ENCODE results near the gene SMAP1.

Gene SMAP1

GRCh38 chr6:70693887-70694286 is 26.2 kb downstream of the SMAP1 start:
- peaks cover 5% of the 10 kb centered on the region; the same call in 1 of the 2 replicates for H3K9me3 ChIP-seq
- no peaks in the 10 kb centered on the region for H3K27me3 ChIP-seq (ENCODE audit: low read depth)
- H3K4me1 ChIP-seq: no peaks in the 10 kb centered on the region
- H3K36me3 ChIP-seq (replicated peaks): no peaks in the 10 kb centered on the region
- H3K4me3 ChIP-seq: no peak overlapping the region
- no peak for DNase-seq (ENCODE audit: low spot score in 2 of 2)
- in situ Hi-C loops (cut with MboI; ENCODE audit: low sequenced_read_pairs): loop anchor here (25.0 kb wide), 1 partner anchor 482 kb away; no protein-coding TSS in a partner anchor

- in situ Hi-C loops (cut with MboI; ENCODE audit: low sequenced_read_pairs): loop anchor here (25.0 kb wide), 1 partner anchor 482 kb away; no protein-coding TSS in a partner anchor
Observed at GRCh38 chr6:70694371-70694770, 26.7 kb downstream of the SMAP1 start.

DNA sequence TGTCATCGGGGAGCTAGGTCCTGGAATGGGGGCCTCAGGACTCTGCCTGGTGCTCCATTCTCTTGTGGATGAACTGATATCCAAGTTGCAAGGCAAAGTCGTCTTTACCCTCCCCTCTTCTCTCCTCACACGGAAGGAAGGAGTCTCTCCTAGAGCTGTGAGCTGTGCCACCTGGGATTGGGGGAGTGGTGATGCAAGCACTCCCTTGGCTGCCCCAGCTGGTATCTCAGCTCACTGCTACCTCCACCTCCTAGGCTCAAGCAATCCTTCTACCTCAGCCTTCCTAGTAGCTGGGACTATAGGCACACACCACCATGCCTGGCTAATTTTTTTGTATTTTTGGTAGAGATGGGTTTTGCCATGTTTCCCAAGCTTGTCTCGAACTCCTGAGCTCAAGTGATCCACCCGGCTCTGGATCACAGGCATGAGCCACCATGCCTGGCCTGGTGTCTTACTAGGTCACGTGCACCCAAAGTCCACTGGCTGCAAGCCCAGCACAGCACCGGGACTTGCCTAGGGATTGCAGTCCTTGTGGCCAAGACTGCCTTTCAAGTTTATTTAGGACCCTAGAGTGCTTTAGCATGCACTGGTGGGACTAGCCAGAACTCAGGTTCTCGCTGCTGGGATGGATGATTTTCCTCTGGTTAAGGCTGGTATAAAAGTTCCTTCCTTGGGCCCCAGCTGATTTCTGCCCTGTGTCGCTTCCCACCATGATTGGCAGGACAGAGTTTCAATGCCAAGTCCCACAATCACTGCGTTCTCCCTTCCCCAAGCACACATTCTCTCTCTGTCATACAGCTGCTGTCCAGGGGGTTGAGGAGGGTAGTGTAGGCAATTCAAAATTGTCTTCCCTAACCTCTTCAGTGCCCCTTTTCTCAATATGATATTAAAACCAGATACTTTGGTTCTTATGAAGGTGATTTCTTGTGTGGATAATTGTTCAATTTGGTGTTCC is 33.5 kb downstream of the SMAP1 start:
- no peak for DNase-seq (ENCODE audit: low spot score in 2 of 2)
- Histone ChIP-seq H3K4me3 (no peak overlapping the region), H3K9me3 (peaks cover 4% of the 10 kb centered on the region; the same call in 1 of the 2 replicates), H3K27me3 (ENCODE audit: low read depth) (no peaks in the 10 kb centered on the region), H3K36me3 (replicated peaks) (no peaks in the 10 kb centered on the region), H3K4me1 (no peaks in the 10 kb centered on the region; the same call in 1 of the 2 replicates)
- in situ Hi-C loops (cut with MboI; ENCODE audit: low sequenced_read_pairs): loop anchor here (10.0 kb wide), 1 partner anchor 314 kb away; no protein-coding TSS in a partner anchor

More at GRCh38 chr6:70694371-70694770, 26.7 kb downstream of the SMAP1 start:
- Histone ChIP-seq H3K9me3 (peaks cover 5% of the 10 kb centered on the region; the same call in 1 of the 2 replicates), H3K36me3 (replicated peaks) (no peaks in the 10 kb centered on the region), H3K4me1 (no peaks in the 10 kb centered on the region), H3K4me3 (no peak overlapping the region), H3K27me3 (ENCODE audit: low read depth) (no peaks in the 10 kb centered on the region)
- DNase-seq (ENCODE audit: low spot score in 2 of 2): no peak

DNA sequence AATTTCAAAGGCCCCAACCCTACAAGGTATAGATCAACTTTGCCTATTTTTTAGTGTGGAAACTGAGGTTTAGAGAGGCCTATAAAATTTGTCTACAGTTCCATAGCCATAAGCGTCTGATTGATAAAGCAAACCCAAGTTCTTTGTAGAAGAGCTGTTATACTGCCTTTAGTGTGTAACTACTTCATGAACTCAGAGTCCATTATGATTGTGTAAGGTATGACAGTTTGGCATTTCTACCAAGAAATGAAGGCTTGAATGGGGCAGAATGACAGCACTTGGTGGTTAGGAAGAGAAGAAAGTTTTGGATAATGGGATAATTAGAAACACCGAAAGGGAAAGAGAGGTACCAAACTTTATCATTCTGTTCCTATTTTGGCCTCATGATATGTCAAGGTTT is 38.1 kb downstream of the SMAP1 start:
- in situ Hi-C loops (cut with MboI; ENCODE audit: low sequenced_read_pairs): loop anchor here (5.0 to 10.0 kb wide), 2 partner anchors 182 to 309 kb away; no protein-coding TSS in a partner anchor
- Histone ChIP-seq H3K4me3 (no peak overlapping the region), H3K36me3 (replicated peaks) (no peaks in the 10 kb centered on the region), H3K9me3 (no peaks in the 10 kb centered on the region; the same call in 1 of the 2 replicates), H3K4me1 (peaks cover 8% of the 10 kb centered on the region), H3K27me3 (ENCODE audit: low read depth) (no peaks in the 10 kb centered on the region)
- DNase-seq (ENCODE audit: low spot score in 2 of 2): no peak

- H3K36me3 ChIP-seq (replicated peaks): no peaks in the 10 kb centered on the region
- no peak overlapping the region for H3K4me3 ChIP-seq
- peaks cover 8% of the 10 kb centered on the region for H3K4me1 ChIP-seq
- DNase-seq (ENCODE audit: low spot score in 2 of 2): peak; percentile 22 to 71
- no peaks in the 10 kb centered on the region for H3K27me3 ChIP-seq (ENCODE audit: low read depth)
- in situ Hi-C loops (cut with MboI; ENCODE audit: low sequenced_read_pairs): loop anchor here (5.0 to 10.0 kb wide), 2 partner anchors 181 to 308 kb away; no protein-coding TSS in a partner anchor
- H3K9me3 ChIP-seq: no peaks in the 10 kb centered on the region; the same call in 1 of the 2 replicates
Observed at GRCh38 chr6:70706491-70707123, 38.9 kb downstream of the SMAP1 start.

DNA sequence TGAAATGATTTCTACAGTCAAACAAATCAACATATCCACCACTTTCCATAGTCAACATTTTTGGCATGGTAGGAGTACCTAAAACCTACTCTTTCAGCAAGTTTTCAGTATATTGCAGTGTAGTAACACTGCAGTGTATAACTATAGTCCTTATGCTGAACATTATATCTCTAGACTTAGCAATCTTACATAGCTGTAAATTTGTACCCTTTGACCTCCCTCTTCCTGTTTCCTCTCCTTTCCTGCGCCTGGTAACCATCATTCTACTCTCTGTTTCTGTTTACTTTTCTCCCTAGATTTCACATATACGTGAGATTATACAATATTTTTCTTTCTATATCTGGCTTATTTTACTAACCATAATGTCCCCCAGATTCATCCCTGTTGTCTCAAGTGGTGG is 40.2 kb downstream of the SMAP1 start:
- Histone ChIP-seq H3K4me3 (no peak overlapping the region), H3K36me3 (replicated peaks) (no peaks in the 10 kb centered on the region), H3K9me3 (no peaks in the 10 kb centered on the region; the same call in 1 of the 2 replicates), H3K4me1 (peaks cover 13% of the 10 kb centered on the region), H3K27me3 (ENCODE audit: low read depth) (no peaks in the 10 kb centered on the region)
- in situ Hi-C loops (cut with MboI; ENCODE audit: low sequenced_read_pairs): loop anchor here (5.0 to 10.0 kb wide), 2 partner anchors 179 to 307 kb away; no protein-coding TSS in a partner anchor
- no peak for DNase-seq (ENCODE audit: low spot score in 2 of 2)

- Histone ChIP-seq H3K36me3 (replicated peaks) (no peaks in the 10 kb centered on the region), H3K9me3 (no peaks in the 10 kb centered on the region; the same call in 1 of the 2 replicates), H3K4me1 (peaks cover 13% of the 10 kb centered on the region), H3K4me3 (no peak overlapping the region), H3K27me3 (ENCODE audit: low read depth) (no peaks in the 10 kb centered on the region)
- in situ Hi-C loops (cut with MboI; ENCODE audit: low sequenced_read_pairs): loop anchor here (5.0 to 10.0 kb wide), 2 partner anchors 179 to 306 kb away; no protein-coding TSS in a partner anchor
- no peak for DNase-seq (ENCODE audit: low spot score in 2 of 2)
Observed at GRCh38 chr6:70708448-70708847, 40.8 kb downstream of the SMAP1 start.

DNA sequence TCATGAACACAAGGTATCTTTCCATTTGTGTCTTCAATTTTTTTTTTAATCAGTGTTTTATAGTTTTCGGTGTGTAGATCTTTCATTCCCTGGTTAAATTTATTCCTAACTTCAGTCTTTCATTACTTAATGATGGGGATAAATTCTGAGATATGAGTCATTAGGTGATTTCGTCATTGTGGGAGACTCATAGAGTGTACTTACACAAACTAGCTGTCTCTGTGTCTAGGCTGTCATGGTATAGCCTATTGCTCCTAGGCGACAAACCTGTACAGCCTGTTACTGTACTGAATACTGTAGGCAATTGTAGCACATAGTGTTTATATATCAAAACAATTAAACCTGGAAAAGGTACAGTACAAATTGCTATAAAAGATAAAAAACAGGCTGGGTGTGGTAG is 42.1 kb downstream of the SMAP1 start:
- in situ Hi-C loops (cut with MboI; ENCODE audit: low sequenced_read_pairs): loop anchor here (5.0 to 10.0 kb wide), 2 partner anchors 177 to 305 kb away; no protein-coding TSS in a partner anchor
- Histone ChIP-seq H3K9me3 (no peaks in the 10 kb centered on the region; the same call in 1 of the 2 replicates), H3K36me3 (replicated peaks) (no peaks in the 10 kb centered on the region), H3K4me1 (peaks cover 13% of the 10 kb centered on the region), H3K4me3 (no peak overlapping the region), H3K27me3 (ENCODE audit: low read depth) (no peaks in the 10 kb centered on the region)
- DNase-seq (ENCODE audit: low spot score in 2 of 2): no peak

GRCh38 chr6:70714716-70715257 is 47.1 kb downstream of the SMAP1 start:
- DNase-seq (ENCODE audit: low spot score in 2 of 2): no peak
- Histone ChIP-seq H3K27me3 (ENCODE audit: low read depth) (no peaks in the 10 kb centered on the region), H3K4me3 (no peak overlapping the region), H3K4me1 (peaks cover 5% of the 10 kb centered on the region), H3K9me3 (no peaks in the 10 kb centered on the region), H3K36me3 (replicated peaks) (no peaks in the 10 kb centered on the region)
- in situ Hi-C loops (cut with MboI; ENCODE audit: low sequenced_read_pairs): no loop called here

- H3K9me3 ChIP-seq: no peaks in the 10 kb centered on the region
- H3K36me3 ChIP-seq (replicated peaks): no peaks in the 10 kb centered on the region
- H3K4me3 ChIP-seq: no peak overlapping the region
- in situ Hi-C loops (cut with MboI; ENCODE audit: low sequenced_read_pairs): no loop called here
- no peaks in the 10 kb centered on the region for H3K27me3 ChIP-seq (ENCODE audit: low read depth)
- H3K4me1 ChIP-seq: peaks cover 3% of the 10 kb centered on the region
- no peak for DNase-seq (ENCODE audit: low spot score in 2 of 2)
Observed at GRCh38 chr6:70717038-70717801, 49.5 kb downstream of the SMAP1 start.

DNA sequence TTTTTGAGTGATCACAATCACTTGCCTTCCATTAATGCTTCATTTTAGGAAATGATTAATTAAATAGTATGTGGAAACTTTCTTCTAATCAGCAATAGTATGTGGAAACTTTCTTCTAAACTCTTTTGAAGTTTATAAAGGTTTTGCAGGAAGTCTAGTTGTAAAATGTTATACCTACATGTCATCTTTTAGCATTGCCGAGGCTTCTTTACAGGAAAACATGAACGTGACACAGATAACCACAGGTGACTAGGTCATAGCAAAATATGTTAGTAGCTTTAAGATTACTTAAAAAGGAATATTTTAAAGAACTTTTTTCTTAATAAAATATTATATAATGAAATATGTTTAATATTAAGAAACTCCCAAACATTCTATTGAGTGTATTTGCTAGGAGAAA is 56.8 kb downstream of the SMAP1 start:
- no peaks in the 10 kb centered on the region for H3K36me3 ChIP-seq (replicated peaks)
- in situ Hi-C loops (cut with MboI; ENCODE audit: low sequenced_read_pairs): no loop called here
- DNase-seq (ENCODE audit: low spot score in 2 of 2): no peak
- H3K9me3 ChIP-seq: no peaks in the 10 kb centered on the region
- H3K4me3 ChIP-seq: no peak overlapping the region
- H3K4me1 ChIP-seq: peaks cover 3% of the 10 kb centered on the region; the same call in 1 of the 2 replicates
- no peaks in the 10 kb centered on the region for H3K27me3 ChIP-seq (ENCODE audit: low read depth)

DNA sequence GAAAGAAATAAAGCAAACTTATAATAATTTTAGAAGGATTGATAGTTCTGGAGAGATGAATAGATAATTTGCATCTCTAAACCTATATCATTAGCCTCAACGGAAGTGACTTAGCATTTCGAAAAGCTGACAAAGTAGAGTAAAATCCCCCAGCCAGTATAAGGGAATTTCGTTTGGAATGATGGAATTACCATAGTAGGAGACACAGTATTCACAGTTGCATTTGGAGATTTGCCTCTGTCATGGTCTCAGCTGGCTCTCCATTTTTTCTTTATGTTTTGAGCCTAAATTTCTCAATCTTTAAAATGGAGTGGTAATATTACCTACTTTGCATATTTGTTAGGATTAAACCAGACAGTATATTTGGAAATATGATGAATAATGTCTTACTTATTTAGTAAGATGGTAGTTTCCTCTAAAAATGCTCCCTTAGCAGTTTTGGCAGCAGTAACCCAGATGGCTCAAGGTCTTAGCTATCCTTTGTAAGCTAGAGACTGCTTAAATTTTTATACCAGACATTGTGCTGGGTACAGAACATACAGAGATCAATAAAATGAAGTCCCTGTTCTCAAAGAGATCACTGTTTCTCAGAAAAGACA is 58.2 kb downstream of the SMAP1 start:
- Histone ChIP-seq H3K27me3 (ENCODE audit: low read depth) (no peaks in the 10 kb centered on the region), H3K9me3 (no peaks in the 10 kb centered on the region), H3K4me3 (no peak overlapping the region), H3K4me1 (peaks cover 3% of the 10 kb centered on the region; the same call in 1 of the 2 replicates), H3K36me3 (replicated peaks) (no peaks in the 10 kb centered on the region)
- in situ Hi-C loops (cut with MboI; ENCODE audit: low sequenced_read_pairs): no loop called here
- no peak for DNase-seq (ENCODE audit: low spot score in 2 of 2)
